ENCODE results near the gene RASA1. TPM values are rescaled to one million over a fixed set of nuclear protein-coding genes. Genes with fewer than 3 reads are reported as not detected.

RASA1 gene
- total RNA-seq, 1 experiment from 2014 or later: 29.6 TPM

GRCh38 chr5:87360132-87360531, 92.4 kb downstream of the RASA1 start:
- no peak for DNase-seq
- Histone ChIP-seq H3K4ac (ENCODE audit: low read depth, low read length) (no peak overlapping the region), H3K9ac (ENCODE audit: extremely low read depth, insufficient read length, low read length) (no peak overlapping the region), H3K23ac (ENCODE audit: insufficient read length, low read depth, low read length) (no peak overlapping the region), H3K18ac (ENCODE audit: insufficient read length, low read depth, low read length) (no peak overlapping the region), H4K91ac (ENCODE audit: insufficient read length, low read depth, low read length) (no peak overlapping the region), H2BK12ac (ENCODE audit: insufficient read length, low read depth, low read length) (no peak overlapping the region), H4K5ac (ENCODE audit: insufficient read length, low read depth, low read length) (no peak overlapping the region), H3K79me1 (ENCODE audit: insufficient read depth, low read depth, low read length, poor library complexity, severe bottlenecking) (no peaks in the 10 kb centered on the region), H3K4me1 (ENCODE audit: insufficient read depth, low read length) (no peaks in the 10 kb centered on the region; the same call in 1 of the 2 replicates), H4K8ac (replicated peaks; ENCODE audit: insufficient read length, low read depth, low read length) (no peak overlapping the region), H3K14ac (ENCODE audit: insufficient read depth, low read length) (no peak overlapping the region), H3K27me3 (ENCODE audit: insufficient read depth, low read length) (no peaks in the 10 kb centered on the region), H3K9me3 (ENCODE audit: control insufficient read depth, low read depth, low read length) (no peaks in the 10 kb centered on the region), H3K79me2 (ENCODE audit: insufficient read depth, low read length) (no peaks in the 10 kb centered on the region), H4K20me1 (ENCODE audit: control insufficient read depth, insufficient read depth, insufficient read length) (no peaks in the 10 kb centered on the region), H2BK15ac (ENCODE audit: low read depth, low read length) (no peak overlapping the region), H3T11ph (ENCODE audit: low read length) (no peak overlapping the region), H2BK20ac (ENCODE audit: low read depth, low read length, poor library complexity, severe bottlenecking) (no peak overlapping the region), H3K23me2 (ENCODE audit: insufficient read length, low read depth, low read length, poor library complexity, severe bottlenecking) (no peaks in the 10 kb centered on the region), H2BK120ac (ENCODE audit: low read depth, low read length, poor library complexity, severe bottlenecking) (no peak overlapping the region), H2AFZ (ENCODE audit: low read length) (no peak overlapping the region), H3K56ac (ENCODE audit: insufficient read length, low read depth, low read length) (no peak overlapping the region), H3K27ac (ENCODE audit: insufficient read length, low read depth, low read length) (no peak overlapping the region), H3K4me2 (ENCODE audit: insufficient read depth, insufficient read length, low read length) (no peak overlapping the region), H2AK5ac (ENCODE audit: insufficient read length, low read length) (no peak overlapping the region), H2BK5ac (ENCODE audit: insufficient read length, low read length) (no peak overlapping the region)
- no CpG with 5 or more reads among the region's 11 CpGs for WGBS (ENCODE audit: extremely low coverage, insufficient read length, low lambda C conversion rate)
- Mint-ChIP-seq H3K4me1 (peaks cover 13 to 14% of the 10 kb centered on the region in 2 experiments), H3K36me3 (ENCODE audit: insufficient read depth in 1 of 3, low read depth in 3 of 3) (peaks cover 3 to 12% (median 10%) of the 10 kb centered on the region in 3 experiments; a peak in 6 of 7 replicates), H3K9me3 (no peaks in the 10 kb centered on the region), H3K27ac (no peak overlapping the region), H3K4me3 (no peak overlapping the region), H3K27me3 (ENCODE audit: low read depth) (no peaks in the 10 kb centered on the region)
- TF ChIP-seq CTCF (conservative IDR thresholded peaks at IDR 0.05): no peak

Data from H9 (cell line).